GM12878 (cell line): ENCODE results near the gene SPRED2. TPM values are rescaled to one million over a fixed set of nuclear protein-coding genes. Genes with fewer than 3 reads are reported as not detected.

Source experiments
- ATF7 ChIP-seq: fragments of 450-650 bp; IDR thresholded peaks from 2 replicates; pipeline ENCODE4 v1.6.1; 2016; ENCODE audit warnings: low read depth, mild to moderate bottlenecking
- CBX5 ChIP-seq: sonication (generic); IDR thresholded peaks from 2 replicates; pipeline ENCODE4 v1.6.1; 2016; ENCODE audit warnings: low read depth, moderate library complexity, mild to moderate bottlenecking, inconsistent platforms
- CHD2 ChIP-seq: IDR thresholded peaks from 2 replicates; pipeline ENCODE4 v1.6.1; 2011; ENCODE audit warnings: low read depth, low read length, improper control_type of control experiment, borderline replicate concordance
- CREB1 ChIP-seq: IDR thresholded peaks from 2 replicates; pipeline ENCODE4 v1.6.1; 2012; ENCODE audit warnings: low read depth, mild to moderate bottlenecking, inconsistent platforms
- CREM ChIP-seq: IDR thresholded peaks from 2 replicates; pipeline ENCODE4 v1.6.1; 2014; ENCODE audit warnings: antibody characterized with exemption, low read depth
- EED ChIP-seq: sonication (generic); IDR thresholded peaks from 2 replicates; pipeline ENCODE4 v1.6.1; 2016; ENCODE audit warnings: antibody characterized with exemption, low read depth
- EGR1 ChIP-seq, 2 experiments: IDR thresholded peaks; 1 replicate in 1 of 2; 2 replicates in 1 of 2; pipeline ENCODE4 v1.6.1; 2011 to 2012; ENCODE audit warnings: low read depth in 2 of 2, low read length in 2 of 2, borderline replicate concordance in 1 of 2, mild to moderate bottlenecking in 1 of 2, moderate library complexity in 1 of 2
- EZH2 ChIP-seq: IDR thresholded peaks from 2 replicates; pipeline ENCODE4 v1.6.1; 2012; ENCODE audit warnings: low read depth, mild to moderate bottlenecking, control low read depth, inconsistent platforms, low read length, borderline replicate concordance; ENCODE audit not compliant: control insufficient read depth
- FOXK2 ChIP-seq: fragments of 450-650 bp; IDR thresholded peaks from 2 replicates; pipeline ENCODE4 v1.6.1; 2017; ENCODE audit warnings: mild to moderate bottlenecking, moderate library complexity
- FOXM1 ChIP-seq: IDR thresholded peaks from 2 replicates; pipeline ENCODE4 v1.6.1; 2012; ENCODE audit warnings: low read depth, mild to moderate bottlenecking, inconsistent platforms, low read length, moderate library complexity
- HDGF ChIP-seq: fragments of 450-650 bp; IDR thresholded peaks from 2 replicates; pipeline ENCODE4 v1.6.1; 2016; ENCODE audit warnings: antibody characterized with exemption
- IRF4 ChIP-seq: IDR thresholded peaks from 2 replicates; pipeline ENCODE4 v1.6.1; 2011; ENCODE audit warnings: low read depth, low read length
- MTA3 ChIP-seq: IDR thresholded peaks from 2 replicates; pipeline ENCODE4 v1.6.1; 2012; ENCODE audit warnings: low read length, inconsistent platforms, borderline replicate concordance
- MYB ChIP-seq: fragments of 150-350 bp; IDR thresholded peaks from 2 replicates; pipeline ENCODE4 v1.6.1; 2014; ENCODE audit warnings: mild to moderate bottlenecking, low read depth, low read length, borderline replicate concordance
- MYC ChIP-seq: IDR thresholded peaks from 2 replicates; pipeline ENCODE4 v1.6.1; 2011; ENCODE audit warnings: mild to moderate bottlenecking, low read length, moderate library complexity, inconsistent platforms; ENCODE audit not compliant: insufficient read depth, insufficient replicate concordance, insufficient read length, severe bottlenecking
- RFX5 ChIP-seq: IDR thresholded peaks from 2 replicates; pipeline ENCODE4 v1.6.1; 2011; ENCODE audit warnings: low read depth, low read length, improper control_type of control experiment
- SMAD1 ChIP-seq: fragments of 450-650 bp; IDR thresholded peaks from 2 replicates; pipeline ENCODE4 v1.6.1; 2018; ENCODE audit warnings: mild to moderate bottlenecking, low read depth; ENCODE audit not compliant: partially characterized antibody
- SP1 ChIP-seq: IDR thresholded peaks from one replicate; pipeline ENCODE4 v1.6.1; 2011; ENCODE audit warnings: low read depth, low read length
- TCF12 ChIP-seq: IDR thresholded peaks from 2 replicates; pipeline ENCODE4 v1.6.1; 2011; ENCODE audit warnings: low read depth, mild to moderate bottlenecking, low read length
- TCF3 ChIP-seq: IDR thresholded peaks from 2 replicates; pipeline ENCODE4 v1.6.1; 2012; ENCODE audit warnings: low read depth, mild to moderate bottlenecking, low read length, borderline replicate concordance; ENCODE audit not compliant: insufficient read depth
- ZNF24 ChIP-seq: fragments of 450-650 bp; IDR thresholded peaks from 2 replicates; pipeline ENCODE4 v1.6.1; 2017; ENCODE audit warnings: antibody characterized with exemption, mild to moderate bottlenecking
- polyA plus RNA-seq, 11 experiments: library from polyadenylated mRNA; depleted of rRNA in 4 of 11; unstranded in 6 of 11; stranded (reverse) in 5 of 11; fragments of >200 nt; fragmentation: Nextera tagmentation in 4 of 11; fragmentation: Illumina TruSeq in 1 of 11; extraction: Ambion mirVana in 4 of 11; extraction: Trizol in 1 of 11; gene quantifications; 1 replicate in 1 of 11; 2 replicates in 10 of 11; pipeline versions ENCODE4 v1.2.1 to v1.2.3, GENCODE V29; 2011 to 2016; ENCODE audit warnings: inconsistent platforms in 2 of 11, missing spikeins in 2 of 11, low read depth in 1 of 11
- total RNA-seq, 4 experiments: library from RNA; depleted of rRNA in 3 of 4; stranded (reverse); fragments of >200 nt in 3 of 4; fragmentation: Illumina TruSeq in 1 of 4; extraction: Trizol in 1 of 4; gene quantifications; 2 replicates each; pipeline versions ENCODE4 v1.2.1 to v1.2.3, GENCODE V29; 2013 to 2021
- TF ChIP-seq, protein P1 (sequence below): IDR thresholded peaks from 2 replicates; pipeline ENCODE4 v1.6.1; 2012; ENCODE audit warnings: low read depth, low read length, improper control_type of control experiment
- TF ChIP-seq, protein P2 (sequence below), 3 experiments: IDR thresholded peaks in 2 of 3; conservative IDR thresholded peaks in 1 of 3; 2 replicates each; pipeline ENCODE4 v1.5.1; 2011; ENCODE audit warnings: low read depth in 3 of 3, low read length in 3 of 3, mild to moderate bottlenecking in 3 of 3, control low read depth in 2 of 3, moderate library complexity in 2 of 3, inconsistent platforms in 1 of 3, mixed read lengths in 1 of 3; ENCODE audit not compliant: control insufficient read depth in 2 of 3, insufficient read depth in 1 of 3; ENCODE audit errors: extremely low read depth in 1 of 3
- TF ChIP-seq, protein P3 (sequence below): IDR thresholded peaks from 2 replicates; pipeline ENCODE4 v1.6.1; 2011; ENCODE audit warnings: borderline replicate concordance, low read depth, mild to moderate bottlenecking, moderate library complexity, mixed read lengths, low read length; ENCODE audit not compliant: insufficient read depth; ENCODE audit errors: extremely low read length
- TF ChIP-seq, protein P4 (sequence below): fragments of 450-650 bp; IDR thresholded peaks from 2 replicates; pipeline ENCODE4 v1.6.1; 2017; ENCODE audit warnings: low read depth, mild to moderate bottlenecking, moderate library complexity

Gene SPRED2
- total and polyA plus RNA-seq, 10 of the 15 experiments (the other 5 are each of a cell fraction or from before 2014, with no cell fraction given), result 3.0 to 23.9 (median 9.7) TPM

DNA sequence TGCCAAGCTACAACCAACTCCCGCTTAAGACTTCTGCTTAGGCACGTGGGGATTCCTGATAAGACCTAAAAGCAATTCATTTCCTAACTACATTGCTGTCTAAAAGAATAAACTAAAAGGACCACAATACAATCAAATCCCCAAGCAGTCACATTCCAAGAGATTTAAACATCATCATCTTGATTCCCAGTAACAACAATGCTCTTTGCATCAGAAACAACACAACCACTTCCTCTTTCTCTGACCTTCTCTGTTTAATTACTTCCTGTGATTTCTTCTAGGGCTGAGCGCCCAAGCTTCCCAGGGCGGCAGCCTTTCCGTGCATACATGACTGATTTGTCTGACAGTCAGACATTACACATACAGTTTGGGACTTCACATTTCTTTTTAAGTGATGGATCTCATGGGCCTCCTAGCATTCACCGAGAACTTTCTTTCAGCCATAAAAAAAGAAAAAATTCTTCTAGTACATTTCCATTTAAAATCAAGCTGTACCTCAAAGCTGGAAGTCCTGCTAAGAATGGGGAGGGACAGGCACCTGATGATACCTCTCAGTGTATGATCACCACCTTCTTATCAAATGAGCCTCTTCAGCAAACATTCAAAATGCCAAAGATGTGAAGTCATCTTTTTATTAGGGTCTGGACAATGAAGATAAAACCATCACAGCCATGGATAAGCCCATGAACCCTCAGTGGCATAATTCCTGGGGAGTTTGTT, 11.5 kb downstream of the SPRED2 start (continued):
- TF ChIP-seq, protein P1, sequence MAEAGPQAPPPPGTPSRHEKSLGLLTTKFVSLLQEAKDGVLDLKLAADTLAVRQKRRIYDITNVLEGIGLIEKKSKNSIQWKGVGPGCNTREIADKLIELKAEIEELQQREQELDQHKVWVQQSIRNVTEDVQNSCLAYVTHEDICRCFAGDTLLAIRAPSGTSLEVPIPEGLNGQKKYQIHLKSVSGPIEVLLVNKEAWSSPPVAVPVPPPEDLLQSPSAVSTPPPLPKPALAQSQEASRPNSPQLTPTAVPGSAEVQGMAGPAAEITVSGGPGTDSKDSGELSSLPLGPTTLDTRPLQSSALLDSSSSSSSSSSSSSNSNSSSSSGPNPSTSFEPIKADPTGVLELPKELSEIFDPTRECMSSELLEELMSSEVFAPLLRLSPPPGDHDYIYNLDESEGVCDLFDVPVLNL, result no peak
- TF ChIP-seq RFX5 (no peak), CREB1 (no peak), EGR1 (IDR thresholded peaks at IDR 0.05; ENCODE audit: borderline replicate concordance in 1 of 2, low read depth in 2 of 2, low read length in 2 of 2) (no peak), ZNF24 (no peak), MYB (no peak), EED (peak; percentile 80), ATF7 (peak; percentile 52; the same call in 1 of the 2 replicates), IRF4 (no peak), FOXM1 (0 out of 2 replicates have a peak, but pooled peaks have one; percentile 25), MYC (no peak), CBX5 (peak; percentile 39; the same call in 1 of the 2 replicates), EZH2 (no peak), SMAD1 (no peak), TCF12 (no peak), CREM (peak; percentile 25; the same call in 1 of the 2 replicates), MTA3 (no peak), FOXK2 (no peak), SP1 (no peak), CHD2 (no peak), TCF3 (no peak), HDGF (no peak)
- TF ChIP-seq, protein P2, sequence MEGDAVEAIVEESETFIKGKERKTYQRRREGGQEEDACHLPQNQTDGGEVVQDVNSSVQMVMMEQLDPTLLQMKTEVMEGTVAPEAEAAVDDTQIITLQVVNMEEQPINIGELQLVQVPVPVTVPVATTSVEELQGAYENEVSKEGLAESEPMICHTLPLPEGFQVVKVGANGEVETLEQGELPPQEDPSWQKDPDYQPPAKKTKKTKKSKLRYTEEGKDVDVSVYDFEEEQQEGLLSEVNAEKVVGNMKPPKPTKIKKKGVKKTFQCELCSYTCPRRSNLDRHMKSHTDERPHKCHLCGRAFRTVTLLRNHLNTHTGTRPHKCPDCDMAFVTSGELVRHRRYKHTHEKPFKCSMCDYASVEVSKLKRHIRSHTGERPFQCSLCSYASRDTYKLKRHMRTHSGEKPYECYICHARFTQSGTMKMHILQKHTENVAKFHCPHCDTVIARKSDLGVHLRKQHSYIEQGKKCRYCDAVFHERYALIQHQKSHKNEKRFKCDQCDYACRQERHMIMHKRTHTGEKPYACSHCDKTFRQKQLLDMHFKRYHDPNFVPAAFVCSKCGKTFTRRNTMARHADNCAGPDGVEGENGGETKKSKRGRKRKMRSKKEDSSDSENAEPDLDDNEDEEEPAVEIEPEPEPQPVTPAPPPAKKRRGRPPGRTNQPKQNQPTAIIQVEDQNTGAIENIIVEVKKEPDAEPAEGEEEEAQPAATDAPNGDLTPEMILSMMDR (IDR thresholded peaks at IDR 0.05 in 2 of 3, conservative IDR thresholded peaks at IDR 0.05 in 1 of 3; ENCODE audit: control insufficient read depth in 2 of 3, extremely low read depth in 1 of 3, insufficient read depth in 1 of 3, low read depth in 3 of 3, low read length in 3 of 3), result no peak
- TF ChIP-seq, protein P3, sequence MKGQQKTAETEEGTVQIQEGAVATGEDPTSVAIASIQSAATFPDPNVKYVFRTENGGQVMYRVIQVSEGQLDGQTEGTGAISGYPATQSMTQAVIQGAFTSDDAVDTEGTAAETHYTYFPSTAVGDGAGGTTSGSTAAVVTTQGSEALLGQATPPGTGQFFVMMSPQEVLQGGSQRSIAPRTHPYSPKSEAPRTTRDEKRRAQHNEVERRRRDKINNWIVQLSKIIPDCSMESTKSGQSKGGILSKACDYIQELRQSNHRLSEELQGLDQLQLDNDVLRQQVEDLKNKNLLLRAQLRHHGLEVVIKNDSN, result no peak
- TF ChIP-seq, protein P4, sequence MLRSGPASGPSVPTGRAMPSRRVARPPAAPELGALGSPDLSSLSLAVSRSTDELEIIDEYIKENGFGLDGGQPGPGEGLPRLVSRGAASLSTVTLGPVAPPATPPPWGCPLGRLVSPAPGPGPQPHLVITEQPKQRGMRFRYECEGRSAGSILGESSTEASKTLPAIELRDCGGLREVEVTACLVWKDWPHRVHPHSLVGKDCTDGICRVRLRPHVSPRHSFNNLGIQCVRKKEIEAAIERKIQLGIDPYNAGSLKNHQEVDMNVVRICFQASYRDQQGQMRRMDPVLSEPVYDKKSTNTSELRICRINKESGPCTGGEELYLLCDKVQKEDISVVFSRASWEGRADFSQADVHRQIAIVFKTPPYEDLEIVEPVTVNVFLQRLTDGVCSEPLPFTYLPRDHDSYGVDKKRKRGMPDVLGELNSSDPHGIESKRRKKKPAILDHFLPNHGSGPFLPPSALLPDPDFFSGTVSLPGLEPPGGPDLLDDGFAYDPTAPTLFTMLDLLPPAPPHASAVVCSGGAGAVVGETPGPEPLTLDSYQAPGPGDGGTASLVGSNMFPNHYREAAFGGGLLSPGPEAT, result peak; percentile 48; the same call in 1 of the 2 replicates
